Esophagus squamous epithelium (tissue), 5 donors: ENCODE data around the gene MCOLN1. TPM values are rescaled to one million over a fixed set of nuclear protein-coding genes. Genes with fewer than 3 reads are reported as not detected.

Source experiments
- DNase-seq: peaks from one replicate; lab custom pipeline; 2025; lab: John Stamatoyannopoulos, UW
- H3K27ac ChIP-seq, 4 donors: fragments of 200-600 bp; sonication (generic); one replicate each; pipeline ENCODE4 v1.5.1; 2016 to 2019; ENCODE audit warnings: mild to moderate bottlenecking in 1 of 4
- H3K27me3 ChIP-seq, 4 donors: fragments of 200-600 bp; sonication (generic); 1 replicate in 3 of 4; 2 replicates in 1 of 4; pipeline versions ENCODE4 v1.5.1 to v1.6.0; 2017 to 2021; ENCODE audit warnings: antibody characterized with exemption in 1 of 4
- H3K36me3 ChIP-seq, 3 donors: fragments of 200-600 bp; sonication (generic); one replicate each; pipeline ENCODE4 v1.5.1; 2016 to 2019
- H3K4me1 ChIP-seq, 3 donors: fragments of 200-600 bp; sonication (generic); one replicate each; pipeline ENCODE4 v1.5.1; 2017 to 2019
- H3K4me3 ChIP-seq, 4 donors: fragments of 200-600 bp; sonication (generic); 1 replicate in 3 of 4; 2 replicates in 1 of 4; pipeline ENCODE4 v1.5.1; 2016 to 2019; ENCODE audit warnings: mild to moderate bottlenecking in 2 of 4, moderate library complexity in 1 of 4
- H3K9me3 ChIP-seq, 3 donors: fragments of 200-600 bp; sonication (generic); one replicate each; pipeline ENCODE4 v1.5.1; 2016 to 2019
- POLR2A ChIP-seq, 4 donors: fragments of 450-650 bp; IDR thresholded peaks; one replicate each; pipeline ENCODE4 v1.6.1; 2017; ENCODE audit warnings: antibody characterized with exemption in 4 of 4, mild to moderate bottlenecking in 4 of 4, moderate library complexity in 3 of 4
- WGBS, 2 donors: methylation state at CpG; one replicate each; pipeline ENCODE4 v1.1.5; 2018; 5-methylcytosine and 5-hydroxymethylcytosine counted together
- intact Hi-C: fragments of 100-400 bp; cut with DNase I; formaldehyde crosslinking; loops from one replicate; pipeline ENCODE4 v1.15.0; 2022
- total RNA-seq, 4 donors: library from RNA; depleted of rRNA; stranded (reverse); fragments of >200 nt; gene quantifications; one replicate each; pipeline ENCODE4 v1.1.0, GENCODE V29; 2016
- TF ChIP-seq, protein P1 (sequence below), 6 experiments: fragments of 450-650 bp in 4 of 6; fragments of 200-600 bp in 2 of 6; sonication (generic) in 2 of 6; IDR thresholded peaks; one replicate each; pipeline ENCODE4 v1.5.1; 2016 to 2019; ENCODE audit warnings: antibody characterized with exemption in 6 of 6, mild to moderate bottlenecking in 4 of 6, moderate library complexity in 4 of 6
- donor health status: DM: yes; HTN: yes; CAD: no.

Gene MCOLN1
- total RNA-seq, 4 donors from 2014 or later: 5.7 to 13.9 (median 7.8) TPM

DNA sequence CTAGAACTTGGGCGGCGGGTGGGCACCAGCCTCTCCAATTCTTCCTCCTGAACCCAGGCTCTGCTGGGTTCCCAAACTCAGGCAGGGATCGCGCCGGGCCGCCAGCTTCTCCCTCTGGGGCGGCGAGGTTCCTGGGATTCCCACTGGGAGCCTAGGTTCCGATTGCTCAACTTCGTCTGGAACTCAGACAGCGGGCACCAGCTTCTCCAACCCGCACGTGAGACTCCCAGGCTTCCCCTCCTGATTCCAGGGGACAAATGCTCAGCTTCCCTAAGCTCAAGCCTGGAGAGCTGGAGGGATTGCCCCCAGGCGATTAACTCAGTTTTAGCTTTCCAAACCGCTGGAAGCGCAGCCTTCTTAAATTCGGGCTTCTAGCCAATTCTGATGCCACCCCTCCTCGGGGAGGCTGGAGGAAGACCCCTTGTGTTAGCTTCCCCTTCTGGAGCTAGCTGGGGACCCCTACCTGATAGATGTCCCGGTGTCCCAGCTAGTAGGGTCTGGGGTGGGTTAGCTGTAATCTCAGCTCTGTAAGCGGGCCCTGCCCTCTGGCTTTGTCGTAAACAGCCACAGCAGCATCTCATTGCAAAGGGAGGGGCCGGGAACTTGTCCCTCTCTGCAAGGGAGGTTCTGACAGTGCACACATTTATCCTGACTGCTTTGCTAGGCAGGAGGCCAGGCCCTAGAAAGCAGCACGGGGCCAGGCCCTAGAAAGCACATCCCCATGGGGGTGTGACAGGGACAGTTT lies 671 bp downstream of the MCOLN1 start:
- intact Hi-C loops: loop anchor here (10.0 kb wide), 1 partner anchor 138 kb away; no protein-coding TSS in a partner anchor
- H3K4me3 ChIP-seq: peak overlapping the region; percentile 71 to 91 (median 84)
- no peaks in the 10 kb centered on the region for H3K27me3 ChIP-seq
- peak overlapping the region in 3 of 4 donors; percentile 73 to 86 (median 78) for H3K27ac ChIP-seq
- no peaks in the 10 kb centered on the region for H3K9me3 ChIP-seq
- H3K4me1 ChIP-seq: peaks cover 19 to 33% (median 21%) of the 10 kb centered on the region in 3 donors
- 10 to 11% methylated on average over 8 to 12 of the region's 23 CpGs for WGBS, 2 donors
- peaks cover 4 to 60% (median 19%) of the 10 kb centered on the region in 3 donors for H3K36me3 ChIP-seq
- no peak for DNase-seq
- TF ChIP-seq, protein P1, sequence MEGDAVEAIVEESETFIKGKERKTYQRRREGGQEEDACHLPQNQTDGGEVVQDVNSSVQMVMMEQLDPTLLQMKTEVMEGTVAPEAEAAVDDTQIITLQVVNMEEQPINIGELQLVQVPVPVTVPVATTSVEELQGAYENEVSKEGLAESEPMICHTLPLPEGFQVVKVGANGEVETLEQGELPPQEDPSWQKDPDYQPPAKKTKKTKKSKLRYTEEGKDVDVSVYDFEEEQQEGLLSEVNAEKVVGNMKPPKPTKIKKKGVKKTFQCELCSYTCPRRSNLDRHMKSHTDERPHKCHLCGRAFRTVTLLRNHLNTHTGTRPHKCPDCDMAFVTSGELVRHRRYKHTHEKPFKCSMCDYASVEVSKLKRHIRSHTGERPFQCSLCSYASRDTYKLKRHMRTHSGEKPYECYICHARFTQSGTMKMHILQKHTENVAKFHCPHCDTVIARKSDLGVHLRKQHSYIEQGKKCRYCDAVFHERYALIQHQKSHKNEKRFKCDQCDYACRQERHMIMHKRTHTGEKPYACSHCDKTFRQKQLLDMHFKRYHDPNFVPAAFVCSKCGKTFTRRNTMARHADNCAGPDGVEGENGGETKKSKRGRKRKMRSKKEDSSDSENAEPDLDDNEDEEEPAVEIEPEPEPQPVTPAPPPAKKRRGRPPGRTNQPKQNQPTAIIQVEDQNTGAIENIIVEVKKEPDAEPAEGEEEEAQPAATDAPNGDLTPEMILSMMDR (IDR thresholded peaks at IDR 0.05): no peak
- no peak for TF ChIP-seq POLR2A (IDR thresholded peaks at IDR 0.05)

DNA sequence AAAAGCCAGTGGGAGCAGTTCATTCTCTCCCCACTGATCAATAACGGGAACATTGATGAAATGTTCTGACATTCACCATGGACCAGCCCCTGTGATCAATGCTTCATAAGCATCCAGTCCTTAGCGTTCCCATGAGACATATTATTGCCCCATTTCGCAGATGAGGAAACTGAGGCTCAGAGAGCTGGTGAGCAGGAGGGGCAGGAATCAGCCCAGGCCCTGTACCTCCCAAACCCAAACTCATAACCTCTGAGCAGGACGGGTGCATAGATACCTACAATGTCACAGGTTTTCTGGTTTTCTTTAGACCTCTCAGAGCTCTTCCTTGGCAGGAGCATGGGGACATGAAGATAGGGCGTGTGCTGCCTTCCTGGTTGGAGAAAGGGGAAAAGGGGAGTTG lies 2.1 kb downstream of the MCOLN1 start:
- intact Hi-C loops: loop anchor here (10.0 kb wide), 1 partner anchor 140 kb away; no protein-coding TSS in a partner anchor
- Histone ChIP-seq H3K4me1 (peaks cover 19 to 33% (median 21%) of the 10 kb centered on the region in 3 donors), H3K9me3 (no peaks in the 10 kb centered on the region), H3K4me3 (no peak overlapping the region), H3K27me3 (no peaks in the 10 kb centered on the region), H3K27ac (no peak overlapping the region), H3K36me3 (peaks cover 10 to 68% (median 26%) of the 10 kb centered on the region in 3 donors)
- TF ChIP-seq, protein P1 (IDR thresholded peaks at IDR 0.05): no peak
- no peak for TF ChIP-seq POLR2A (IDR thresholded peaks at IDR 0.05)
- DNase-seq: no peak
- 91 to 98% methylated on average over 4 to 5 of the region's 5 CpGs for WGBS, 2 donors

DNA sequence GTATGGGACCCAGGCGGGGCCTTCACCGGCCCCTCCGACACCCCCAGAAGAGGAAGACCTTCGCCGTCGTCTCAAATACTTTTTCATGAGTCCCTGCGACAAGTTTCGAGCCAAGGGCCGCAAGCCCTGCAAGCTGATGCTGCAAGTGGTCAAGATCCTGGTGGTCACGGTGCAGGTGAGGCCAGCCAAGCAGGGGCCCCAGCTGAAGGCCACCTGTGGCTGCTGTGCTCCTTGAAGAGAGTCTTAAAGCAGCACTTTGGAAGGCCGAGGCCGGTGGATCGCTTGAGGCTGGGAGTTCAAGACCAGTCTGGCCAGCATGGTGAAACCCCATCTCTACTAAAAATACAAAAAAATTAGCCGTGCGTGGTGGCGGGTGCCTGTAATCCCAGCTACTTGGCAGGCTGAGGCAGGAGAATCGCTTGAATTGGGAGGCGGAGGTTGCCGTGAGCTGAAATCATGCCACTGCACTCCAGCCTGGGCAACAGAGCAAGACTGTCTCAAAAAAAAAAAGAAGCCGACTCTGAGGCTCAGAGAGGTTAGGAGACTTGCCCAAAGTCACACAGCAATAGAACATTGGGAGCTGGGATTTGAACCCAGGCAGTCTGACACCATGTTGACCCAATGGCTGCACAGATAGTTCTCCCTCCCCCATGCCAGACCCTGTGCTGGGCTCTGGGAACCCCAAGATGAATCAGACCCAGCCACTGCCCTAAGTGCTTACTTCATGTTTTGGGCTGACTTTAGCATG lies 2.7 kb downstream of the MCOLN1 start:
- intact Hi-C loops: loop anchor here (10.0 kb wide), 1 partner anchor 140 kb away; no protein-coding TSS in a partner anchor
- TF ChIP-seq, protein P1 (IDR thresholded peaks at IDR 0.05): no peak
- no peak for TF ChIP-seq POLR2A (IDR thresholded peaks at IDR 0.05)
- 82 to 91% methylated on average over 10 of the region's 20 CpGs for WGBS, 2 donors
- no peak overlapping the region for H3K4me3 ChIP-seq
- H3K36me3 ChIP-seq: peaks cover 15 to 68% (median 21%) of the 10 kb centered on the region in 3 donors
- H3K27me3 ChIP-seq: no peaks in the 10 kb centered on the region
- peaks cover 19 to 33% (median 21%) of the 10 kb centered on the region in 3 donors for H3K4me1 ChIP-seq
- no peaks in the 10 kb centered on the region for H3K9me3 ChIP-seq
- H3K27ac ChIP-seq: no peak overlapping the region
- DNase-seq: no peak

DNA sequence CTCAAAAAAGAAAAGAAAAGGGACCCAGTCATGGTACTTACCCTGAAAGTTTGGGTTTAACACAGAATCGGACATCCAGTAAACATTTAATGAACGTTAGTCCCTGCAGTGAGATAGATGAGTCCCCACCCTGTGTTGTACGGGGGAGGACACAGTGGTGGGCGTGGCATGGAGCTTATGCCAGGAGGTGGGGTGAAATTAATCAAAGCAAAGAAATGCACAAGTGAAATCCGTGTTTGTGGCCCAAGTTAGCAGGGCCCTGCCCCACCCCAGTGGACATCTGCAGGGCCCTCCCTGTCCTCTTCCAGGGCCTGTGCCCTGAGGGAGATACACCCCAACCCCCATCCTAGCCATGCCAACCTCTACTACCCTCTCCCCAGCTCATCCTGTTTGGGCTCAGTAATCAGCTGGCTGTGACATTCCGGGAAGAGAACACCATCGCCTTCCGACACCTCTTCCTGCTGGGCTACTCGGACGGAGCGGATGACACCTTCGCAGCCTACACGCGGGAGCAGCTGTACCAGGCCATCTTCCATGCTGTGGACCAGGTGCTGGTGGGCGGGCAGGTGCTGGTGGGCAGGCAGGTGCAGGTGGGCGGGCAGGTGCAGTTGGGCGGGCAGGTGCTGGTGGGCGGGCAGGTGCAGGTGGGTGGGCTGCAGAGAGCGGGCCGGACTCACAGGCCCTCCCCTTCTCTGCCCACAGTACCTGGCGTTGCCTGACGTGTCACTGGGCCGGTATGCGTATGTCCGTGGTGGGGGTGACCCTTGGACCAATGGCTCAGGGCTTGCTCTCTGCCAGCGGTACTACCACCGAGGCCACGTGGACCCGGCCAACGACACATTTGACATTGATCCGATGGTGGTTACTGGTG lies 3.9 kb downstream of the MCOLN1 start:
- no peak for TF ChIP-seq POLR2A (IDR thresholded peaks at IDR 0.05)
- TF ChIP-seq, protein P1 (IDR thresholded peaks at IDR 0.05): no peak
- 75 to 76% methylated on average over 11 to 13 of the region's 31 CpGs for WGBS, 2 donors

More for the DNA sequence above, 3.9 kb downstream of the MCOLN1 start:
- H3K9me3 ChIP-seq: no peaks in the 10 kb centered on the region
- no peak for DNase-seq
- no peak overlapping the region for H3K27ac ChIP-seq
- peaks cover 19 to 32% (median 21%) of the 10 kb centered on the region in 3 donors for H3K4me1 ChIP-seq
- intact Hi-C loops: loop anchor here (10.0 kb wide), 1 partner anchor 141 kb away; no protein-coding TSS in a partner anchor
- H3K27me3 ChIP-seq: no peaks in the 10 kb centered on the region
- H3K36me3 ChIP-seq: peaks cover 17 to 70% (median 20%) of the 10 kb centered on the region in 3 donors
- H3K4me3 ChIP-seq: no peak overlapping the region
